CD4-positive, CD25-positive, alpha-beta regulatory T cell (primary cell): ENCODE results near the gene PSMA8. TPM values are rescaled to one million over a fixed set of nuclear protein-coding genes. Genes with fewer than 3 reads are reported as not detected.

ENCODE experiments used
- ATAC-seq, 2 donors: fragments of 150-1000 bp; cut with Tn5 transposase; one replicate each; pipeline ENCODE4 v1.10.0; 2021; ENCODE audit warnings: low read depth in 2 of 2, moderate number of reproducible peaks in 2 of 2, moderate library complexity in 1 of 2
- DNase-seq, 3 donors: peaks; one replicate each; pipeline versions ENCODE4 v3.0.0 to v3.0.0-alpha.2; 2012 to 2022; ENCODE audit warnings: mixed read lengths in 1 of 3
- H3K27ac ChIP-seq: one replicate; pipeline ENCODE4 v1.7.0; 2013; ENCODE audit warnings: mild to moderate bottlenecking, low read length; ENCODE audit not compliant: insufficient read depth, poor library complexity, severe bottlenecking
- H3K27me3 ChIP-seq: one replicate; pipeline ENCODE4 v1.7.0; 2013; ENCODE audit warnings: low read length; ENCODE audit not compliant: control insufficient read depth, insufficient read depth
- H3K36me3 ChIP-seq: one replicate; pipeline ENCODE4 v1.7.0; 2013; ENCODE audit warnings: mild to moderate bottlenecking, low read length, moderate library complexity; ENCODE audit not compliant: control insufficient read depth, insufficient read depth
- H3K4me1 ChIP-seq: 2 replicates; pipeline ENCODE4 v1.7.0; 2013; ENCODE audit warnings: mild to moderate bottlenecking, low read length; ENCODE audit not compliant: insufficient read depth, control insufficient read depth, poor library complexity, severe bottlenecking
- H3K4me3 ChIP-seq: one replicate; pipeline ENCODE4 v1.7.0; 2013; ENCODE audit warnings: low read depth, mild to moderate bottlenecking, low read length, moderate library complexity
- H3K9me3 ChIP-seq, 2 experiments: 1 replicate in 1 of 2; 2 replicates in 1 of 2; pipeline ENCODE4 v1.7.0; 2013; ENCODE audit warnings: low read length in 2 of 2, mild to moderate bottlenecking in 1 of 2, moderate library complexity in 1 of 2; ENCODE audit not compliant: control insufficient read depth in 2 of 2
- H3K27ac Mint-ChIP-seq, 3 donors: one replicate each; pipeline ENCODE4 v1.8.0; 2020 to 2022; ENCODE audit warnings: mild to moderate bottlenecking in 3 of 3, mixed read lengths in 3 of 3, moderate library complexity in 2 of 3
- H3K27me3 Mint-ChIP-seq: one replicate; pipeline ENCODE4 v1.8.0; 2022; ENCODE audit warnings: mild to moderate bottlenecking, mixed read lengths
- H3K36me3 Mint-ChIP-seq: one replicate; pipeline ENCODE4 v1.8.0; 2020; ENCODE audit warnings: mixed read lengths
- H3K4me1 Mint-ChIP-seq, 4 donors: one replicate each; pipeline ENCODE4 v1.8.0; 2020 to 2022; ENCODE audit warnings: mixed read lengths in 4 of 4, mild to moderate bottlenecking in 1 of 4
- H3K4me3 Mint-ChIP-seq, 4 donors: one replicate each; pipeline ENCODE4 v1.8.0; 2020 to 2022; ENCODE audit warnings: mild to moderate bottlenecking in 4 of 4, mixed read lengths in 4 of 4, moderate library complexity in 3 of 4
- H3K9me3 Mint-ChIP-seq, 7 donors: one replicate each; pipeline ENCODE4 v1.8.0; 2020 to 2022; ENCODE audit warnings: mixed read lengths in 7 of 7, mild to moderate bottlenecking in 3 of 7, moderate library complexity in 2 of 7
- polyA plus RNA-seq, 4 donors: library from polyadenylated mRNA; unstranded; fragments of 300-500 nt; fragmentation: Illumina TruSeq; gene quantifications; one replicate each; pipeline ENCODE4 v1.2.3, GENCODE V29; 2021
- total RNA-seq: library from RNA; stranded (reverse); gene quantifications from one replicate; pipeline ENCODE4 v1.2.3, GENCODE V29; 2022

The PSMA8 gene
- total and polyA plus RNA-seq, 5 donors from 2014 or later: 0.30 to 2.6 (median 1.1) TPM

DNA sequence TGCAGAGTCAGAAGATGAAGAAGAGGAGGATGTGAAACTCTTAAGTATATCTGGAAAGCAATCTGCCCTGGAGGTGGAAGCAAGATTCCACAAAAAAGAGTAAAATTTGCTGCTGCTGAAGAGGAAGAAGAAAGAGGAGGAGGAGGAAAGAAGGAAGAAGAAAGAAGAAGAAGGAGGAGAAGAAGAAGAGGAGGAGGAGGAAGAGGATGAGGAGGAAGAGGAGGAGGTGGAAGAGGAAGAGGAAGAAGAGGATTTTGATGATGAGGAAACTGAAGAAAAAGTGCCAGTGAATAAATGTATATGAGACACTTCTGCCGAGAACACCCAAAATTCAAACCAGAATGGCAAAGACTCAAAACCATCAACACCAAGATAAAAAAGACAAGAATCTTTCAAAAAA lies 71.6 kb downstream of the PSMA8 start:
- no peak overlapping the region for H3K4me3 Mint-ChIP-seq
- H3K36me3 Mint-ChIP-seq: no peaks in the 10 kb centered on the region
- H3K27me3 Mint-ChIP-seq: peaks cover under 1% of the 10 kb centered on the region
- no peak for ATAC-seq
- peak overlapping the region in 1 of 3 donors; percentile 52 for H3K27ac Mint-ChIP-seq
- peaks cover 0 to 2% (median 0%) of the 10 kb centered on the region in 4 donors for H3K4me1 Mint-ChIP-seq
- Histone ChIP-seq H3K27me3 (no peaks in the 10 kb centered on the region), H3K4me3 (no peak overlapping the region), H3K9me3 (no peaks in the 10 kb centered on the region), H3K27ac (no peak overlapping the region), H3K4me1 (no peaks in the 10 kb centered on the region), H3K36me3 (no peaks in the 10 kb centered on the region)
- no peaks in the 10 kb centered on the region for H3K9me3 Mint-ChIP-seq
- DNase-seq: no peak

DNA sequence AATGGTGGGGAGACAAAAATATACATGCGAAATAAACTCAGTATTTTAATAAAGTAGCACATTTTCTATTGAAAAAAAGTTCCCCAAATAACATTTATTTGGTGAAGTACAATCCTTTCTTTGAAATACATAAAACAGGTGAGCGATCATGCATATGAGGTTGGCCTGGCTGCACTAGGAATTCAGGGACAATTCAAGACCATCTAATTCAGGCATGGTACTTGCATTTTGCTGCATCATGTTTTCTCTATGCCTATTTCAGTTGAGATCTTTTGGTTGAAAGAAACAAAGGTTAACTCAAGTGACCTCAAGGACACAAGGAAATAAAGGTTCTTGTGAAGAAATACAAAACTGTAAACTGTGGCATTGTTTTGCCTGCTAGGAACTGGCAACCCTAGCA lies 72.8 kb downstream of the PSMA8 start:
- Mint-ChIP-seq H3K27me3 (no peaks in the 10 kb centered on the region), H3K4me1 (peaks cover 0 to 2% (median 0%) of the 10 kb centered on the region in 4 donors), H3K27ac (no peak overlapping the region), H3K36me3 (no peaks in the 10 kb centered on the region), H3K9me3 (no peaks in the 10 kb centered on the region), H3K4me3 (no peak overlapping the region)
- DNase-seq (no peak), ATAC-seq (no peak)
- Histone ChIP-seq H3K36me3 (no peaks in the 10 kb centered on the region), H3K9me3 (no peaks in the 10 kb centered on the region), H3K4me3 (no peak overlapping the region), H3K27me3 (no peaks in the 10 kb centered on the region), H3K27ac (no peak overlapping the region), H3K4me1 (no peaks in the 10 kb centered on the region)

DNA sequence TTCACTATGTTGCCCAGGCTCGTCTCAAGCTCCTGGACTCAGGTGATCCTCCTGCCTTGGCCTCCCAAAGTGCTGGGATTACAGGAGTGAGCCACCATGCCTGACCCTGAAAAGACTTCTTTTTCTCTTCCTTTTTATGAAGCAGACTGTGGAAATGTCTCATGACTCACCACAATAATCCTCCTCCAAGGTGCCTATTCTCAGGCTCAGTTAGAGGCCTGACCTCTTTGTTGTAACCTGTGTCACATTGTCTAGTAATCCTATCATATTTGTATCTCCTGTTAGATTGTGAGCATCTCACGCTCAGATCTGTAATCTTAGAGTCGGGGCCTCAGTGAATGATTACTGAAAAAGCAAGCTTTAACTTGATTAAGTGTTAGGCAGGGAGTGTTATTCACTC lies 74.3 kb downstream of the PSMA8 start:
- Mint-ChIP-seq H3K27me3 (peaks cover 5% of the 10 kb centered on the region), H3K27ac (no peak overlapping the region)
- DNase-seq: no peak

DNA sequence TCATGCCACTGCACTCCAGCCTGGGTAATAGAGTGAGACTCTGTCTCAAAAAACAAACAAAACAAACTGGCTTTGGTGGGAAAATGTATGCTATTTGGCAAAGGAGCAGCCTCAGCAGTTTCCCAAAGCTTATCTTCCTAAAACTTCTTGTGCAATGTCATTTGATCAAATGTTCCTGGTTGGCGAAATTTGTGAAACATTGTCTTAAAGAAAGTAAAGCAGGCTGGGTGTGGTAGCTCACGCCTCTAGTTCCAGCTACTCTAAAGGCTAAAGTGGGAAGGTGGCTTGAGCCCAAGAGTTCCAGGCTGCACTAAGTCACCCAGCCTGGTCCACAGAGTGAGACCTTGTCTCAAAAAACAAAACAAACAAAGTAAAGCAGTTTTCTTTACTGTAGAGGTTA lies 75.3 kb downstream of the PSMA8 start:
- Histone ChIP-seq H3K9me3 (no peaks in the 10 kb centered on the region), H3K27ac (no peak overlapping the region), H3K27me3 (no peaks in the 10 kb centered on the region), H3K36me3 (no peaks in the 10 kb centered on the region), H3K4me3 (no peak overlapping the region), H3K4me1 (no peaks in the 10 kb centered on the region)
- Mint-ChIP-seq H3K36me3 (no peaks in the 10 kb centered on the region), H3K4me1 (peaks cover 0 to 2% (median 0%) of the 10 kb centered on the region in 4 donors), H3K27ac (no peak overlapping the region), H3K4me3 (no peak overlapping the region), H3K27me3 (peaks cover 5% of the 10 kb centered on the region), H3K9me3 (no peaks in the 10 kb centered on the region)
- DNase-seq: no peak
- ATAC-seq: no peak

More for the DNA sequence above, 74.3 kb downstream of the PSMA8 start:
- H3K9me3 Mint-ChIP-seq: no peaks in the 10 kb centered on the region
- Histone ChIP-seq H3K27ac (no peak overlapping the region), H3K4me1 (no peaks in the 10 kb centered on the region), H3K9me3 (no peaks in the 10 kb centered on the region), H3K36me3 (no peaks in the 10 kb centered on the region), H3K4me3 (no peak overlapping the region), H3K27me3 (no peaks in the 10 kb centered on the region)
- no peak for ATAC-seq
- H3K4me3 Mint-ChIP-seq: no peak overlapping the region
- peaks cover 0 to 2% (median 0%) of the 10 kb centered on the region in 4 donors for H3K4me1 Mint-ChIP-seq
- H3K36me3 Mint-ChIP-seq: no peaks in the 10 kb centered on the region

DNA sequence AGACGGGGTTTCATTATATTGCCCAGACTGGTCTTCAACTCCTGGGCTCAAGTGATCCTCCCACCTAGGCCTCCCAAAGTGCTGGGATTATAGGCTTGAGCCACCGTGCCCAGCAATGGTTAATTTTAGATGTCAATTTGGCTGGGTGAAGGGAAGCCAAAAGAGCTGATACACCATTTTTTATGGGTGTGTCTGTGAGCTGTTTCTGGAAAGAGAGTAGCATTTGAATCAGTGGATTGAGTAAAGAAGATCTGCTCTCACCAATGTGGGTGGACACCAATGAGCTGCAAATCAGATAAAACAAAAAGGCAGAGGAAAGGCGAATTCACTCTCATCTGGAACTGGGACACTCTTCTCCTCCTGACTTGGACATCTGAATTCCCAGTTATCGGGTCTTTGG lies 76.5 kb downstream of the PSMA8 start:
- Mint-ChIP-seq H3K4me3 (no peak overlapping the region), H3K36me3 (no peaks in the 10 kb centered on the region), H3K4me1 (peaks cover 4 to 11% (median 6%) of the 10 kb centered on the region in 4 donors), H3K9me3 (peaks cover 0 to 2% (median 0%) of the 10 kb centered on the region in 7 donors), H3K27me3 (peaks cover 6% of the 10 kb centered on the region), H3K27ac (no peak overlapping the region)
- Histone ChIP-seq H3K27me3 (no peaks in the 10 kb centered on the region), H3K36me3 (no peaks in the 10 kb centered on the region), H3K9me3 (no peaks in the 10 kb centered on the region), H3K4me1 (peaks cover 11% of the 10 kb centered on the region), H3K27ac (no peak overlapping the region), H3K4me3 (no peak overlapping the region)
- no peak for DNase-seq
- no peak for ATAC-seq

DNA sequence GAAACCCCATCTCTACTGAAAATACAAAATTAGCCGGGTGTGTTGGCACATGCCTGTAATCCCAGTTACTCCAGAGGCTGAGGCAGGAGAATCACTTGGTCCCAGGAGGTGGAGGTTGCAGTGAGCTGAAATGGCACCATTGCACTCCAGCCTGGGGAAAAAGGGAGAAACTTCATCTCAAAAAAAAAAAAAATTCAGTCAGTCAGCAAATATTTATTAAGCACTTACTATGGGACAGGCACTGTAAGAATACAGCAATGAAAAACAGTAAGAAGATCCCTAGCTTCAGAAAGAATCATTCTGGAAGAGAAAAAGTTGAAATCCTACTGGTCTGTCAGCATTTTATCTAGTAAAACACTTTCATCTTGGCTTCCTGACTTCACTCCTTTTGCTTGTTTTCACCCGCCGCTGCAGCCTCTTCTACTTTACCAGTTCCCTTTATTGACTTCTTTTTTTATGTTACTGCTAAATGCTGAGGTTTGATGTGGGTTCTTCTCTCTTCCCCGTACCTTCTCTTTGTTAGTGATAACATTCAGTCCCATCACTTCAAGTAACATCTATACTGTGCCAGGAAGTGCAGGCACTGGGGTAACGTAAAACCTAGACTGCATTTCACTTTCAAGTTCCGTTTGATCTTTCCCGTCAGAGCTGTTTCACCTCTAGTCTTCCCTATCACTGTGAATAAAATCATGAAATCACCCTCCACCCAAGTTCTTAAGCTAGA lies 81.7 kb downstream of the PSMA8 start:
- ATAC-seq: peak; percentile 98
- no peaks in the 10 kb centered on the region for H3K36me3 Mint-ChIP-seq

DNA sequence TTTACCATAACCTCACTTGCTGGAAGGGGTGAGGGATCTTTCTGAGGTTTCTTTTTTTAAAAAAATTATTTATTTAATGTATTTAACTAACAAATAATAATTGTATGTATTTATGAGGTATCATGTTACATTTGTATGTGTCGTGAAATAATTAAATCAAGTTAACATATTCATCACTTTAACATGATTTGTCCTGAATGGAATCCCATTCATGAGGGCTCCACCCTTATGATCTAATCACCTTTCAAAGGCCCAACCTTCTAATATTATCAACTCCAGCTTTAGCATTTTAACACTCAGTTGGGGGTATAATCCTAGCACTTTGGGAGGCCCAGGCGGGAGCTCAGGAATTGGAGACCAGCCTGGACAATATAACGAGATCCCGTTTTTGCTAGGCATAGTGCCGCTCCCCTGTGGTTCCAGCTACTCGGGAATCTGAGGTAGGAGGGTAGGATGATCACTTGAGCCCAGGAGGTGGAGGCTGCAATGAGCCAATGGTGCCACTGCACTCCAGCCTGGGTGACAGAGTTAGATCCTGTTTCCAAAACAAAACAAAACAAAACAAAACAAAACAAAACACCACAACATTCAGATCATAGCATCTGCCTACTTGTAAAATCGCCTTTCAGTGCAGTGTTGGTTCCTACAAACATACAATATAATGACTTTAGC lies 91.5 kb downstream of the PSMA8 start:
- Mint-ChIP-seq H3K27me3 (peaks cover 26% of the 10 kb centered on the region), H3K4me3 (peak overlapping the region; percentile 93 to 98 (median 96)), H3K27ac (peak overlapping the region in 2 of 3 donors; percentile 95 to 97), H3K36me3 (no peaks in the 10 kb centered on the region), H3K9me3 (no peaks in the 10 kb centered on the region), H3K4me1 (peaks cover 24 to 32% (median 27%) of the 10 kb centered on the region in 4 donors)
- H3K27me3 ChIP-seq: no peaks in the 10 kb centered on the region
- no peak for DNase-seq
- H3K9me3 ChIP-seq: no peaks in the 10 kb centered on the region
- H3K4me1 ChIP-seq: peaks cover 17% of the 10 kb centered on the region
- no peak for ATAC-seq
- H3K27ac ChIP-seq: no peak overlapping the region
- no peaks in the 10 kb centered on the region for H3K36me3 ChIP-seq
- H3K4me3 ChIP-seq: no peak overlapping the region

More for the DNA sequence above, 81.7 kb downstream of the PSMA8 start:
- peak; percentile 9 to 80 (median 74) for DNase-seq
- Mint-ChIP-seq H3K27ac (peak overlapping the region; percentile 76 to 86 (median 78)), H3K4me3 (peak overlapping the region; percentile 16 to 83 (median 71)), H3K27me3 (peaks cover 27% of the 10 kb centered on the region), H3K4me1 (peaks cover 10 to 26% (median 13%) of the 10 kb centered on the region in 4 donors), H3K9me3 (peaks cover 0 to 2% (median 0%) of the 10 kb centered on the region in 7 donors)
- H3K4me1 ChIP-seq: peaks cover 20% of the 10 kb centered on the region
- H3K27me3 ChIP-seq: no peaks in the 10 kb centered on the region
- no peaks in the 10 kb centered on the region for H3K9me3 ChIP-seq
- H3K4me3 ChIP-seq: peak overlapping the region; percentile 77
- no peak overlapping the region for H3K27ac ChIP-seq
- H3K36me3 ChIP-seq: no peaks in the 10 kb centered on the region
